Renal cortex interstitium (tissue), 11 donors: Measurements from ENCODE around the gene ZMYND10. TPM values are rescaled to one million over a fixed set of nuclear protein-coding genes. Genes with fewer than 3 reads are reported as not detected.

Source experiments
- DNase-seq, 11 donors: peaks; one replicate each; pipeline ENCODE4 v3.0.0-alpha.2; 2013; ENCODE audit warnings: low read depth in 9 of 11, low spot score in 4 of 11; ENCODE audit errors: extremely low read depth in 1 of 11
- polyA plus RNA-seq, 3 donors: library from polyadenylated mRNA; unstranded; fragments of 120-200 nt; gene quantifications; one replicate each; pipeline ENCODE4 v1.2.1, GENCODE V29; 2013; ENCODE audit not compliant: insufficient read length in 3 of 3

The ZMYND10 gene
- polyA plus RNA-seq, 3 donors, result 2.9 to 3.9 (median 3.6) TPM

DNA sequence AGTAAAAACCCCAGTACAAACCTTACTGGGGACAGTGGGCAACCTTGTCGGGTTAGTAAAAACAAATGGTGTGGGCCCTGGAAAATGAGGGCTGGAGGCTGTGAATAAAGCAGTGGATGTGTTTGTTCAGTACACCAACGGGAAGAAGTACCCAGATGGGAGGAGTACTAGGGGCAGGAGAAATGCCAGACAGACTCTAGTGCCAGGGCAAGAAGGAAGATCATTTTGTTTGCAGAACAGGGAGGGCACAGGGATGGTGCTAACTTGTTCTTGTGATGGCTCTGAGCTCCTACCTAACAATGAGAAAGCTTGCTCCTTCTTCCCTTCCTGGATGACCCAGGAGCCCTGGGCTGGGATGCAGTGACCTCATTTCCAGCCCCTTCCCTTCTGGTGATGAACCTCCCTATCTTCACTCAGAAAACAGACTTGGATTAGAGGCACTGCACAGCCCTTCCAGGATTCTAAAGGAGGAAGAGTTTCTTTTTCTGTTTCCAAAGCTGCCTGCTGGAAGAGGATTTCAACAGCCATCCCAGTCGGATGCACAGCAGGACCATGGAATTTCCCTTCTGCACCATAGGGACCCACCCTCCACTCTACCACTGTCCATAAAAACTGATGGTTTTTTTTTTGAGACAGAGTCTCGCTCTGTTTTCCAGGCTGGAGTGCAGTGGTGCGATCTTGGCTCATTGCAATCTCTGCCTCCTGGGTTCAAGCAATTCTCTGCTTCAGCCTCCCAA lies 11.0 kb downstream of the ZMYND10 start:
- DNase-seq, result no peak

DNA sequence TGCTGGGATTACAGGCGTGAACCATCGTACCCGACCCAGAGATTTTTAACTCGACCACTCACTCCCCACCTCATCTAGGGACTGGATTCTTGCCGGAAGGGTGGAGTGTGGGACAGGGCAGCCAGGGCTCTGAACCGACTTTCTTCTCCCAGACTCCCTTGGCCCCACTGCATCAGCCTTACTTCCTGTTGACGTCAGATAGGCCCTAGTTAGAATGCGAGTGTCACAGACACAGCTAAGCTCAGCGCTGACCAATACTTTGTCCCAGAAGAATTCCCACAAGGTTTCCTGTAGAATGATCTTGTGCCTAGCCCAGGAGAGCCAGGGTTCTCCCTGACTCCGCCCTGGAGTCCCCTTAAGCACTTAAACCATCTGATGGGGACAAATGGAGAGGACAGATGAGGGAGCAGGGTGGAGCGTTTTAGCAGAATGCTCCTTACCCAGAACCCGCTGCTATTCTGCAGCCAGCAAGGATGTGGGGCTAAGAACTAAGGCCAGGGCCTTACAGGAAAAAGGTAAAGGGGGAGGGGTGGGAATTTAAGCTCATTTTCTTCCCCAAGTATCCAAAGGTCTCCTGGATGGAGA lies 11.7 kb downstream of the ZMYND10 start:
- no peak for DNase-seq

DNA sequence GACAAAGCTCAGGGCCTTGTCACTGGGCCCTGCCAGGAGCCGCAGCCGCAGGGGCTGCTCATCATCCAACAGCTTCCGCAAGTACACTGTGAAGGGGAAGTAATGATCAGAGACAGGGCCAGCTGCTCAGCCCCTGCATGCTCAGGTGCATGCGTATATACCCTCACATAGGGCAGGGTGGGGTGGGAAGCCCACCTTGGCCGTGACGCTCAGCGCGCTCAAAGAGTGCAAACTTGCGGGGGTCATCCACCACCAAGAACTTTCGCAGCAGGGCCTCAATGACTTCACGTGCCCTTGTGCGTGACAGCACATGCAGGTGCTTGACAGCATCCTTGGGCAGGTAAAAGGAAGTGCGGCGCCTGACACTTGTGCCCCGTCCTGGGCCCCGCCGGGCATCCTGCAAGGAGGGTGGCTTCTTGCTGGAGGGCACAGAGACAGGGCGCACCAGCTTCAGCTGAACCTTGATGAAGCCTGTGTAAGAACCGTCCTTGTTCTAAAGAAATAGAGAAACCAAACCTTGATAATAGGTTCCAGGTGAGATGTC lies 14.1 kb downstream of the ZMYND10 start:
- DNase-seq, result no peak

DNA sequence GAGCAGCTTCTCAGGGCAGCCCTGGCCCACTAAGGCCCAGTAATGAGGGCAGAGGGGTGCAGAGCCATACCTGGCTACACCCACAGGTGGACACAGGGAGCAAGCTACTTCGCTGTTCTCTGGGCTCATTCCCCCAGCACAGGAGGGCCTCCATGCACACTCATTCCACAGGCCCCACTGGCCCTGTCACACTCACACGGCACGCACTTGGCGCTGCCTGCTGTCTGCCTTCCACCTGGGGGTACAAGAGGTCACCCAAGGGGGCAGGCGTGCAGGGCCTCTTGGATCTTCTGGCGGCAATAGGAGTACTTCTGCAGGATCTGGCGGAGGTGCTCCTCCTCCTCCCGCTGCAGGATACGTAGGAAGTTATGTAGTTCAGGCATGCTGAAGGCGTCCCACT lies 15.2 kb downstream of the ZMYND10 start:
- DNase-seq, result no peak

DNA sequence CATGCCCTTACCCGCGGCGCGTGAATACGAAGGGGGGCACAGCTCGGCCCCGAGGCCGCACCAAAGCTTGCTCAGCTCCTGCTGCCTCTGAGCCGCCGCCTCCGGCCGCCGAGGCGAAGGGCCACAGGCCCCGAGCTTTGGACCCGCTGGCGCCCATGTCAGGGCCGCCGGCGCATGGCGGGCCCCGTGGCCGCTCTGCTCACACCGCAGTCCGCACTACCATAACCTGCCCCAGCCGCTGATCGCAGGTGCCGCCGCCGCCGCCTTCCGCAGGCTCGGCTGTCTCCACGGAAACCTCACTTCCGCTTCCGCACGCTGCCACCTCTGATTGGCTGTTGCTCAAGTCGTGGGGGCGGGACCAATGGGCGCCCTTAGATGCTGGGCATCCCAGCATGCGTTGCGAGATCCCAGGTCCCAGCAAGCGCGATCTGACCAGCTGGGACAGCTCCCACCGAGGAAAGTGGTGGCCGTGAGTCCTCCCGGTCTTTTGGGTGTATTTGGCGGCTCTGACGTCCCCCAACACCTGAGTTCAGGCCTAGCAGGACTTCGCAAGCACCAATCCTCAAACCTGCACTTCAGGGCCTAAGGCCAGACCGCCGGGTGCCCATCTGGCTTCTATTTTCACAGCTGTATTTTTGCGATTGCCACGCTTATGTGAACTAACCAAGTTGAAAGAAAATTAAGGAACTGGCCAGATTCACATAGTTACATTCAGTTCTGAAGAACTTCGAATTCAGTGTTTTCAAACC lies 17.4 kb downstream of the ZMYND10 start, which contains the start of gene TUSC2:
TUSC2 (minus strand) TSS at position 281 of the 749 bp plus-strand sequence; CDS start at position 157, 124 bp downstream.
- DNase-seq, result peak; percentile 89 to 98 (median 96)

DNA sequence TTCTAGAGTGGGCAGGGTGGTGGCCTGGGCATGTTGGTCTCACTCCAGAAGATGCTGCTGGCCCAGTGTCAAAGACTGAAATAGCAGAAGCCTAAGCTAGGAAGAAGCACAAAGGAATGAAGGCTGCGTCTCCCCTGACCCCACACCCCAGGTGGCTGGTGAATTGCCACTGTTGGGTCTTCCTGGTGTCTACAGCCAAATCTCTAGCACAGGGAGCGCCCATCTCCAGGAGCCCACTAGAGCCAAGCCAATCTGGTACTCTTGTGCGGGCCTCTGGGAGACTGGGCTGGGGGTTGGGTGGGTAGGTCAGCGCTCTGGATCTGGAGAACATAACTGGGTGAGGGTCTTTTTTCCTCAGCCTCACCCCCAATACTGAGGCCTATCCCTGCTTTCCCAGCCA lies 18.4 kb downstream of the ZMYND10 start:
- no peak for DNase-seq

DNA sequence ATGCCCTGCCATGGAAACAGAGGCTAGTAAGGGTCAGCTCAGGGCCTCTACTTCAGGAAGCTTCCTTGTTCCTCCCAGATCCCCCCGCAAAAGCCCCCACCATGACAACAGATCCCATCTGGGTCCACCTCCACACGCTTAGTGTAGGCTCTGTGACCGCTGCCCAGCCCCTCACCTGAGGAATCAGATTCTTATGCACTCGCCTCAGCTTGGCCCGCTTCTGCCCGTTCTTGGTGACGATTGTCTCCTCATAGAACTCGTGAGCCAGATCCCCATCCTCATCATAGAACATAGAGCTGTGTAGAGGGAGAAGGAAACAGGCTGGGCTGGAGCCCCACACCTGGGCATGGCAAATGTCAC lies 19.4 kb downstream of the ZMYND10 start:
- DNase-seq, result no peak

DNA sequence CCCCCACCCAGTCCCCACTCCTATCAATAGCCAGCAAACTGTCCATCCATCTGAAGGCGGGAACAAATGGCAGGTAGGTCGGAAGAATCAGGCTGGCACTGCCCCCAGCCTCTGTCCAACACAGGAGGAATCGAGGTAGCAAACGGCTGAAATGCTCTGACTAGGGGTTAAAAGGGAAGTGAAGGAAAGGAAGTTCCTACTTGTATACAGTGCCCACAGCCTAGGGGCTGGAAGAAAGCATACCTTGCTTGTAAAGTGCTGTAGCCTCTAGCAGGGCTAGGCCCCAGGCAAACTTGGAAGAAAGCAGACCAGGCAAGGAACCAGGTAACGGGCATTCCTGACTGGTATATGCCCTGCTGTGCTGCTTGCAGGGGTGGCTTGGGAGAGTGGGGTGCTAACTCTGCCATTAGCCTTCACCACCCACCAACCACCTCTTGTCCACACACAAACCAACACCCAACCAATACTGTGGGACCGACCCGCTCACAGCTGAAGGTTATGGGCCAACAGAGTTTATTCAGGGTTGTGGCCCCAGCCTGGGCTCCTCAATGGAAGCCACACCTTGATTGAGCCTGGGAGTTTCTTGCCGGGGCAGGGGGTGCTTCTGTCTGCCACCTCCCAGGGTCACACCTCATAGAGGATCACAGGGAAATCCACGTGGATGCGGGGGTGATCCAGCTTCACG lies 19.9 kb downstream of the ZMYND10 start:
- DNase-seq, result no peak

DNA sequence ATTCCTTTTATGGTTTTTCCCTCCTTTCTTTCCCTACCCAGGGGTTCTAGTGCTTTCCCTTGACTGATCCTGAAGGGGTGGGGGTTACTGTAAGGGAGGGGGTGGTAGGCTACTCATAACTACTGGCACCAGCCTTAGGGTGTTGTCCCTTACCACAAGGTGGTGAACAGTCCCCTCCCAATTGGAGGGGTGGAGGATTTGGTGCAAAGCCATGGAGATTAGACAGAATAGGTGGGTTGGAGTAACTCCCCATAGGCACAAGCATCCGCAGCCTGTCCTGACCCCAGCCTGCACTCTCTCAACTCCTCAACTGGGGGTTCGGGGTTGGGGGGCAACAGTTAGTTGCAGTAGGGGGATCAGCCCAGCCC lies 20.4 kb downstream of the ZMYND10 start:
- DNase-seq, result no peak

DNA sequence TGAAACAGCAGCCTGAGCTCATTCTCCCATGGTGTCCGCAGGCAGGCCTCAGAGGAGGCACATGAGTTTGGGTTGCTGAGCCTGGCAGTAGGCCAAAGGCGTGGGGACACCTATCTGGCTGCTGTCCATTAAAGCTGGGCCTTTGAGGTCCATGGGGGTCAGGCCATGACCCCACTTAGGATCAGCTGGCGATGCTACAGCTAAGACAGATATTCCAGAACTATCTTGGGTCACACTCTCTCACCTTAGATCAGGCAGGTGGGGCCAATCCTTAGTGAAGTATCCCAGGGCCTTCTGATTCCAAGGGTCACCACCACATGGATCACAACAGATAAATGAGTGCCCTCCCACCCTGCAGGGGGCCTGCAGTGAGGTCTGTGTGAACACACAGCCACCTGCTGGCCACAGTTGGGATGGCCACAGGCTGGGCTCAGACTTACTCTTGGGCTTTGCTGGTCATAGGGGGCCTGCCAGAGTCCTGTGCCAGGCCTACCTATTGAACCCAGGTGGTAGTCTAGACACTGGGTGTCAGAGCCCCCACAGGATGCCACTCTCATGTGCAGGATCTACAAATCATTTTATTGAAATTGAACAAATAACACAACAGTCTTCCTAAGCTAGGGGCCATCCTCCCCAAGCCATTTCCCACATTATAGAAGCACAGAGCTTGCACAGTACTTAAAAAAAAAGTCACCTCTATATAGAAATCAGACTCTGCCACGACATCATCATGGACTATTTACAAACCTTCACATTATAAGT lies 21.0 kb downstream of the ZMYND10 start:
- no peak for DNase-seq

DNA sequence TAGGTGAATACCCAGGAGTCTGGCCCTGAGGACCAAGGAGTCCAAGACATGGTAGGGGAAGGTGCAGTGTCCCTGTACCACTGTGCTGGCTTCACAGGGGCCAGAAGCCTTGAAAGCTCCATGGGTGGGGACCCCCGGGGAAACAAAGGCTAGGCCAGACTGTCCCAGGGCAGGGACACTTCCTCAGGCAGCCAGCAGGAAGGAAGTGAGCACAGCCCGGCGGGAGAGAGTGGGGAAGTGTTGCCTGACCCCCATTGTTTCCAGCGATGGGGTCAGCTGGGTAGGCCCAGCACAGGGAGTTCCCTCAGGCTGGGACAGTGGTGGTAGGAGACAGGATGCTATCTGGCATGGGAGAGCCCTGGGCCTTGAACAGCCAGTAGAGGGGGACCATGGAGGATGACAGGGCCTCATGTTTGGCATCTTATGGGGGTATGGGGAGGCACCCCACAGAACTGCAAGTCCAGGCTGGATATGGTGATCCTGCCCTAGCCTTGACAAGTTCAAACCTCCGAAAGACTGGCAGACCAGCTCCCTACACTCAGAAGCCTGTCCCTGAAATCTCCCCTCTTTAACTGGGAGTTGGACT lies 21.8 kb downstream of the ZMYND10 start:
- DNase-seq, result no peak

DNA sequence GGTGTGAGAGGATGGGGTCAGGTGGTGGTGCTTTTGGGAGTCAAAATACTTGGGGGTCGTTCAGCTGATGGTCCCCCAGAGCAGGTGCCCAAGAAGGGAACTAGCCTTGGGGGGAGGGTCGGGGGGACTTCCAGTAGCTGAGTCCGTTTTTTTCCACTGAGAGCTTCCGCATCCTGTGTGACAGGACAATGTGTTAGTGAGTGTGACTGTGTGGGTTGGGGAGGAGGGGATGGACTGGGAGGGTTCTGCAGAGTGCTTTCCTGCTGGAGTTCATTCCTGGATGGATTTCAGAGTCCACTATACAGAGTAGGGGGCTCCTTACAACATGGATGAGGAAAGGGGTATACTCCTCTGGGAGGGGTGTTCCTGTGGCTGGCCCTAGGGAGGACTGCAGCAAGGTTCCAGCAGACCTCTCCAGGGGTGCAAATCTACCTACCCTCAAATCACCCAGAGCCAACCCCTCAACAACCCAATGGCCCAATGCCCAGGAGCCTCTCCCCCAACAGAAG lies 22.4 kb downstream of the ZMYND10 start:
- DNase-seq, result no peak

DNA sequence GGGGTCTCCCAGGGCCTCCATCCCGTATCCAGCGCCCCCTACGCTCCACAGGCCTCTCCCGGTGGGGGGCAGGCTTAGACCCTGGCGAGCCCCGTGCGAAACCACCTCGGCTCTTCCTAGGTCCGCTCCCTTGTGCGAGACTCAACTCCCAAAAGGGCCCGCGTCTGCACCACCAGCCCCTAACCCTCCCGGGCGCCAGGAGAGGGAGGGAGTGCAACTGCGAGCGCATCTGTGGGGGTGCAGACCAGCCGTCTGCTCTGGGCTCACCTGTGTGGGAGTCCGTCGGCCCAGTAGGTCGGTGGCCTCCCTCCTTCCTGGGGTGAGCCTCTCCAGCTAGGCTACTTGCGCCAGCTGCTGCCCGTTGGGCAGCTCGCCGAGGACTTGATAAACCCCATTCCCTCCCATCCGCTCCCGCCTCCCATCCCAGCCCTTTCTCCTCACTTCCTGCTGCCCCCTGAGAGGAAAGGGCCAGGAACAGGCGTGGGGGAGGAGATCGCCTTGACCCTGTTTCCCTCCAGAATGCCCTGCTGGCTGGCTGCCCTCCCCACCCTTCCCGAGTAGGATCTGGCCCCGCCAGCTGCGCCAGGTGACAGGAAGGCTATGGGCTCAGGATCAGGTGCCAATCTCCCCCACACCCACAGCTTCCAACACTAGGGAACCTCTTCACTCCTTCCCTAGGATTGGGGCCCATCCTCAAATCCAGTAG lies 23.0 kb downstream of the ZMYND10 start, which contains the start of gene HYAL2:
HYAL2 (minus strand) TSS at position 360 of the 706 bp plus-strand sequence. CDS start 2,256 bp downstream, outside the sequence.
- no peak for DNase-seq

DNA sequence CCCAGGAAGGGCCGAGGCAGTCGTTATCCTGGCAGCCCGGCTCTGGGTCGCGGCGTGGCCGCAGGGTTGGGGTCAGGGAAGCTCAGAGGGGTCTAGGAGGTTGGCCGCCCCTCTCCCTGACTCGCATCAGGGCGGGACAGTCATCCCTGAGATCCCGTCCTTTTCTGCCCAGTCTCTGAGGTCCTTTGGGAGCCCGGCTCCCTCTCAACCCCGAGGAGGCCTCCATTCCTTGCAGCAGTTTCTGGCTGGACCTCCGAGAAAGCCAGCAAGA lies 23.5 kb downstream of the ZMYND10 start:
- no peak for DNase-seq

DNA sequence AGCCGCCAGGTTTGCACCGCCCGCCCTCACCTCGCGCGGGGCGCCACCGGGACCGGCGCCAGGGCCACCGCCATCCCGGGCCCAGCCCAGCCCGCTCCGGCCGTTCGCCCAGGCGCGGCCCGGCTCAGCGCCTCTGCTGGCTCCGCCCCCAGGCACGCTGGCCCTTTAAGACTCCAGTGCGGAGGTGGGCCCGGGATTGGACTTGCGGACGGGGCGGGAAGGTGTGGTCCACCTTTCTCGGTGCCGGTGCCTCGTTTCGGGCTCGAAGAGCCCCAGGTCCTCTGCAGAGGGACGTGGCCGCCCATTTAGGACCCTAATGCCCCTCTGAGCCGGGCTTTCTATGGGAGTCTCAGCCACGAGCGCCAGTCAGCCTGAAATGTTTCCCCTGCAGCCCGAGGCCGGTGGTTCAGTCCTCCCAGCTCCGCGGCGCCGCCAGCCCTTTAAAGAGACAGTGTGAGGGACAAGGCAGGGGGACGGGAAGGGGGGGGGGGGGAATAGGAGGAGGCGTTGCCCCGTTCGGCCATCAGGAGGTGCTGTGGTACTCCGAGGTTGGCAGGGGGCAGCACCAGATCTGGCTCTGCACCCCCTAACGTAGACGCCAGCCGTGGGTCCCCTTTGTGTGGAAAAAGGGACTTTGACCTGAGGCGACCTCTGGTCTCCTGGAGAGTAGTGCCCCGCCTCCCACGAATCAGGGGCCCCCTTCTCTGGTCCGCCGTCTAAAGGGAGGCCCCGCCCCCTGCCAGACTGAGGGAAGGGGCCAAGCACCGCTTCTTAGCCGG lies 24.0 kb downstream of the ZMYND10 start:
- DNase-seq, result peak; percentile 74 to 88 (median 85)

DNA sequence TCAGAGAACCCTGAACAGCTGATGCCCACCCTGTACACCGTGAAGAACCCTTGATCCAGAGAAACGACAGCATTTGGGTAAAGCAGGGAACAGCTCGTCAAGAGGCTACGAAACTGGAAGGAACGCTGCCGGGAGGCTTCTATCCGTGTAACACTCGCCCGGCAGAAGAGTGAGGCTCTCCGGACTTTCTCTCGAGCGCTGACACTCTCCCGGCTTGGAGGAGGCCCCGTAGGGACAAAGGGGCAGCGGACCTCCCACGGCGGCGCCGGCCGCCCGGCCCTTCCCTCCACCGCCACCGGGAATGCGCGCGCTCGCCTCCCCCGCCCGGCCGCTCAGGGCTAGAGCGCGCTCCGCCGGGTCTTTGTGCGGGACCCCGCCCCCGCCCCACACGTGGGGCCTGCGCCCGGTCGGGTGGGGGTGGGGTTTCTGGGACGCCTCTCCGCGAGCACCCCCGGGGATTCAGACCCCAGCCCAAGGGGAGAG lies 24.6 kb downstream of the ZMYND10 start:
- peak in 6 of 11 donors; percentile 71 to 85 (median 80) for DNase-seq
